HG03558 (cell line): ENCODE data around the gene PRDX5.

ENCODE experiments used
- ATAC-seq: cut with Tn5 transposase; IDR thresholded peaks from one replicate; pipeline ENCODE4 v1.9.1; 2021; ENCODE audit warnings: moderate number of reproducible peaks; ENCODE audit not compliant: unreplicated experiment; ENCODE audit errors: extremely low read depth

PRDX5 gene

GRCh38 chr11:64317961-64318765 is at the start of gene PRDX5:
TSS of gene PRDX5 (plus strand) at chr11:64318121. CDS start at chr11:64318216, 95 bp downstream.
- peak; percentile 56 for ATAC-seq

GRCh38 chr11:64268893-64269539 is 48.9 kb upstream of the PRDX5 start:
- ATAC-seq: peak; percentile 9

- peak; percentile 34 for ATAC-seq
These were observed 48.2 kb upstream of the PRDX5 start for GRCh38 chr11:64269540-64270220.

- no peak for ATAC-seq
These were observed 42.7 kb upstream of the PRDX5 start for GRCh38 chr11:64275031-64275800.

GRCh38 chr11:64275841-64276240 is 42.1 kb upstream of the PRDX5 start:
- no peak for ATAC-seq

GRCh38 chr11:64276653-64277431 is 41.1 kb upstream of the PRDX5 start:
- ATAC-seq: no peak

- ATAC-seq: no peak
These were observed 39.2 kb upstream of the PRDX5 start for GRCh38 chr11:64278576-64279190.

- no peak for ATAC-seq
These were observed 35.8 kb upstream of the PRDX5 start for GRCh38 chr11:64281957-64282770.

- ATAC-seq: no peak
These were observed 34.8 kb upstream of the PRDX5 start for GRCh38 chr11:64283092-64283491.

- ATAC-seq: peak; percentile 40
These were observed 33.6 kb upstream of the PRDX5 start, which contains the start of gene BAD for GRCh38 chr11:64284048-64284961. TSS of gene BAD (minus strand) at chr11:64284665. CDS start at chr11:64284368, 297 bp downstream.

GRCh38 chr11:64284962-64285884 is 32.7 kb upstream of the PRDX5 start, which contains the start of gene GPR137:
TSS of gene GPR137 (plus strand) at chr11:64285848. CDS start at chr11:64286525, 677 bp downstream.
- peak; percentile 33 for ATAC-seq

- no peak for ATAC-seq
These were observed 31.8 kb upstream of the PRDX5 start for GRCh38 chr11:64285885-64286800.

- no peak for ATAC-seq
These were observed 31.1 kb upstream of the PRDX5 start for GRCh38 chr11:64286801-64287159.

GRCh38 chr11:64287676-64288352 is 30.1 kb upstream of the PRDX5 start:
- no peak for ATAC-seq

GRCh38 chr11:64288353-64288750 is 29.6 kb upstream of the PRDX5 start:
- ATAC-seq: no peak
